GM21447 (cell line): ENCODE data around the gene TMEM255A.

Experiments
- ATAC-seq: cut with Tn5 transposase; IDR thresholded peaks from one replicate; pipeline ENCODE4 v1.9.1; 2021; ENCODE audit not compliant: unreplicated experiment

TMEM255A gene

DNA sequence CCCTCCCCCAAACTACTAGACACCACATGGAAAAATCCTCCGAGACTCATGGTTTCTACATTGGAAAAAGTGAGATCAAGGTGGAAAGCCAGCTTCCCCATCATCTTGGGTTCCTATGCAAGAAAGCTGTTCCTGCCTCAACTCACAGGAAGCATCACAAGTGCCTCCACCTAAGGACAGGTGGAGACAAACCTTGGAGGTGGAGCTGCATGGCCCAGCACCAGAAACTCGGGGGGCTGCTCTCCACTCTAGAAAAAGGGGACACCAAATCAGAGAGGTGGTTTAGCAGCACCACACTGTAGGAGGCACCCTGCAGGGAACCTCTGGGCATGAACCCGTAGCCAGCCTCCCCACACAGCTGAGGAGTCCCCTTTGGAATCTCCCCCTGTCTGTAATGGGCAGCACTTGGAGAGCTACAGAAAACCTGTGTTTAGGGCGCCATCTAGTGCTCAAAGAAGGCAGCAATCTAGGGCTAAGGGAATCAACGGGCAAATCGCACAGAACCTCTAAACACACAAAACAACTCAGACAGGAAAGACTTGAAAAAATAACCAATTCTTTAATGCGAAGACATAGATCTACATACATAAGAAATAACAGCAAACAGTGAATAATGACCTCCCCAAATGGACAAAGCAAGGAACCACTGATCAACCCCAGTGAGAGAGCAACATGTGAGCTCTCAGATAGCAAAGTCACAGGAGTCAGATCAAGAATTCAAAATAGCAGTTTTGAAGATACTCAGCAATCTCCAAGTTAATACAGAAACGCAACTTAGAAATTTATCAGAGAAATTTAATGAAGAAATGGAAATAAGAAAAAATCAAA lies 97.6 kb downstream of the TMEM255A start:
- peak; percentile 51 for ATAC-seq
